Measurements from ENCODE around the gene KCNJ10.
A peak's percentile ranks its signal among the peaks of the same experiment; 100 is the strongest.
"Not testable (repeated sequence)": the region's sequence is repeated elsewhere in the genome, so short reads cannot be mapped to it uniquely, and the experiment has no call there.

Gene KCNJ10

DNA sequence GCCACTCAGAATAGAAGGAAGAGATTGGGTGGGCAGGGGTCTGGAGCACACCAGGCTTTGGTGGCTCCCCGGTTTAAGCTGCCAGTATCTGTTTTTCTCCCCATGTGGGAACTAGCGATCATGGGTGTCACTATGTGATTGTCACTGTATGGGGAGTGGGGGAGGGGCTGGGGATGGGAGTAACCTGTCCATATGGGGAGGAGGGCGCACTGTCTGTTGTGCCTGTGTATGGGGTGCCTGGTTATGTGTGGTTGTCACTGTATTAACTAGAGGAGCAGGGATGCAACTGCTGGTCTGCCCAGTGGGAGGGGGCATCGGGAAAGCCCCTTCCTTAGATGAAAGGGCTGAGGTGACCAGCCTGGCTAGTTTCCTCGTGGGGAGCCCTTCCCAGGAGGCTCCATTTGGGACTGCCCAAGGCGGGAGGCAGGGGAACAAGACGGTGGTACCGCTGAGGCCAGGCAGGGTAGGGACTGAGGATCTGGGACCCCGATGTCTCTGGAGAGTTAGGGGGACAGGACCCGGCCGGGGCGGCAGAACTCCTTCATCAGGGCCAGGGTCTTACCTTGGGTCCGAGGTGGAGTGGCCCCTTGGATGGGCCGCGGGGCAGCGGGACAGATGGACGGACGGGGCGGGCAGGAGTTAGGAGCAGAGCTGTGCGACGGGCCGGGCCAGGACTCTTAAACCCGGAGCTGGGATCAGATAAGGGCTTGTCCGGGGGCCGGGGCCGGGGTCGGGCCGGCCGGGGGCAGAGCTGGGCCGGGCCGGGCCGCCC lies at the start of gene KCNJ10:
KCNJ10 (minus strand) TSS at position 701 of the 772 bp plus-strand sequence. CDS start 27,628 bp downstream, outside the sequence.
- no peak for DNase-seq (ENCODE audit: low read depth)

DNA sequence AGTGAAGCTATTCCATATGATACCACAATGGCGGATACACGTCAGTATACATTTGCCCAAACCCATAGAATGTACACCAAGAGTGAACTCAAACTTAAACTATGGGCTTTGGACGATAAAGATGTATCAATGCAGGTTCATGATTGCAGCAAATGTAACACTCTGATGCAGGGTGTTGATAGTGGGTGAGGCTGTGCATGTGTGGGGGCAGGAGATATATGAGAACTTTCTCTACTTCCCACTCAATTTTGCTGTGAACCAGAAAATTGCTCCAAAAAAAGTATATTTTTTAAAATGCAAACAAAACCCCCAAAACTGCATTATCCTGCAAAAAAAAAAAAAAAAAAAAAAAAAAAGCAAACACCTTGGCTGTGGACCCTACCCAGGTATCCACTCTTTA lies 49.0 kb upstream of the KCNJ10 start:
- DNase-seq (ENCODE audit: low read depth) = no peak

DNA sequence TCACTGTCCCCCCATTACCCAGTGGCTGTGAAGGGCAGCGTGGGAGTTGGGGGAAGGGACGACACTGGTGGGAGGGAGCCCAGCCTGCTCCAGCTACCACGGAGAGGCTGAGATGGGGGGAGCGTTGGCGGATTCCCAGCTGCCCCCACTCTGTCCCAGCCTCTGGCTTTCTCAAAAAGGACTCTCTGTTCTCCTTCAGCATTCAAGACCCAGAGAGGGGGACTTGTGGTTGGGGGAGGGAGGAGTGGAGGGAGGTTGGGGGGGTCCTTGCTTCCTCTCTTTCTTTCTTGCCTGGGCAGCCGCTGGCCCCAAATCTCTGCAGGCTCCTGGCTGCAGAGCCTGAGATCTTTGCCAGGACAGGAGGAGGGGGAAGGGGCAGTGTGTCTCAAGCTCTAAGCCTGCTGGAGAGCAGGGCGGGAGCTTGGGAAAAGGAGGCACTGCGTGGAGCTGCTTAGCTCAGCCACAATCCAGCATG lies 47.8 kb upstream of the KCNJ10 start:
- no peak for DNase-seq (ENCODE audit: low read depth)

DNA sequence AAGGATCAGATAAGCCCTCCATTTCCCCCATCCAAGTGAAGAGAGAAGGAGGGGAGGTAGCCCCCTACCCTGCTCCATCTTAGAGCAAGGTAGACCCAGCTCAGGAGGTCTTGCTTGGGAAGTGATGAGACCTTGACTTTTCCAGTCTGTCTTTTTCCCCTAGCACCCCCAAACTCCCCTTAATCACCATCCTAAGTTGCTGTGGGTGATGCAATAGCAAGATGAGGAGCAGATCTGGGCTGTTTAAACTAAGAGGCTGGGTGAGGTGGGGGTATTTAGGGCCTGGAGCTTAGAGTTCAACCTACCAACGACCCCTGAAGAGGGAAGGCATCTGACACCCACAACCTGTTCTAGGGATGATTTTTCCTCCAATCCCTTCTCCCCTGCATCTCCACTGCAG lies 47.3 kb upstream of the KCNJ10 start:
- DNase-seq (ENCODE audit: low read depth) = no peak

DNA sequence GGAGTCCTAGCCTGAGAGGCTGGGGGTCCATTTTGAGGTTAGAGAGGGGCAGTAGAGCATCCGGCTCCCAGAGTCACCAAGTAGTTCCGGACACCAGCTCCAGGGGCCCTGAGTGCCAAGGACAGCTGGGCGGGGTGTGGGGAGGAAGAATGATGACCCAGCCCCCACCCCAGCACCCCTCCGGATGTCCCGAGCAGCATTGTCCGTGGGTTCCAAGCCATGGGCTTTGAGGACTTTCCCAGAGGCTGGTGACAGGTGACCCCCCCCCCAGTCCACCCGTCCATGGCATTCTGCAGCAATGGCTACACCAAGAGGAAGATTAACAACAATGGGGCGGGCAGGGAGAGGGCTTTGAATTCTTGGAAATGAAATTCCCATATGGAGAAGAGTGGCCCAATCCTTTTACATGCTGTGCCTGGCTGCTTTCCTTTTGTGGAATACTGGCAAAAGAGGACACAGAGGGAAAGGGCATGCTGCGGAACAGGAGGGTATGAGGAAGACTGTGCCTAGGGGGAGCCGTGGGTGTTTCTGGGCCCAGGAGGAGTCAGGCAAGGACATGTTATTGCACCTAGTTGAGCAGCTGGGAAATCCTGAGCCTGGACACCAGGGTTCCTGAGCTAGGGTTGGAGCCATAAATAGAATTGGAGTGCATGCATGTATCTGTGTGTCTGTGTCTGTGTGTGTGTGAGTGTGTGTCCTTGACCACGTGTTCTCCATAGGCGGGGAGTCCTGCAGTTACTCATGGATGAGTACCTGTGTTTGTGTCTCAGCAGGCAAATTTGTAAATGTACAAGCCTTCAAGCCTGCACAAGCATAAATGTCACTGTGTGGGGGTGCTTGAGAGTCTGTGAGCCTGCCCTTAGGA lies 46.6 kb upstream of the KCNJ10 start:
- no peak for DNase-seq (ENCODE audit: low read depth)

DNA sequence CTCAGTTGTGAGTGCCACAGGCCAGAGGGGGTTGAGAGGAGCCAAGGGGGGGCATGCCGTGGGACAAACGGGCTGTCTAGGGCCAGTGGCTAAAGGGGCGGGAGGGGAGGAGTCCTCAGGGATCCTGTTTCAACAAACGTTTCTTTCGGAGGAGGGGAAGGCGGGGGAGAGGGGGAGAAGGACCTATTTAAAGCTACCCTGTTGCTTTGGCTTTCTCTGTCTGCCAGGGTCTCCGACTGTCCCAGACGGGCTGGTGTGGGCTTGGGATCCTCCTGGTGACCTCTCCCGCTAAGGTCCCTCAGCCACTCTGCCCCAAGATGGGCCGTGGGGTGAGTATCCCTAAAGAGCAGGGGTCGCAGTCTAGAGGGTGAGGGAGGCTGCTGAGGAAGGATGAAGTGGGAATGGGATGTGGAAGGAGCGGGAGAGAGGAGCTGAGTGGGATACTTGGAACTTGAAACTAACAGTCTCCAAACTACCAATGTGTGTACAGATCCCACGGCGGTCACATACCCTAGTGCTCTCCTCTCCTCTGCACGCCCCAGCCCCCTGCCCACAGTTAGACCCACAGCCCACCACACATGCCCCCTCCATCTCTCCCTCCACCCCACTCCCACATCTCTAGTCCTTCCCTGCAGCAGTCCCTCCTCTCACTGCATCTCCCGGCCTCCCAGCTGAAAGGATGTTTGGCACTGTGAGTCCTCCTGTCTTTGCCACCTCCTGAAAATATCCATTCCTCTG lies 45.8 kb upstream of the KCNJ10 start, which contains the start of gene ATP1A2:
ATP1A2 (plus strand) TSS at position 215 of the 738 bp plus-strand sequence; CDS start at position 318, 103 bp downstream.
- no peak for DNase-seq (ENCODE audit: low read depth)

DNA sequence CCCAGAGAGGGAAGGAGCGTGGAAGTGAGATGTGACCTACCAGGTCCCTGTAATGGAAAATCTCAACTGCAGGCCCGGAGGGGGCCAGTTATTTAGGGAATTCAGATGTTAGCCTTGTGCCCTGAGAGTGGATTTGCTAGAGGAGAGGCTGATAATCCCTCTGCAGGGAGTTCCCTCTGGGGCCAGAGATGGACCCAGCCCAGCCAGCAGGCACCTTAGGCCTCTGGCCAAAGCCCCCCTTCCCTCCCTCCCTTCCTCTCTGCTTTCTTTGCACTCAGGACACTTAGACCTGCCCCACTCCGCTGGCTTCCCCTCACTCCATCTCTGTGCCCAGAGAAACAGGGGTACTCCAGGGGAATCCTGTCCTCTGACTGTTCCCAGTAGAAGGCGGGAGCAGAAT lies 44.1 kb upstream of the KCNJ10 start:
- no peak for DNase-seq (ENCODE audit: low read depth)

DNA sequence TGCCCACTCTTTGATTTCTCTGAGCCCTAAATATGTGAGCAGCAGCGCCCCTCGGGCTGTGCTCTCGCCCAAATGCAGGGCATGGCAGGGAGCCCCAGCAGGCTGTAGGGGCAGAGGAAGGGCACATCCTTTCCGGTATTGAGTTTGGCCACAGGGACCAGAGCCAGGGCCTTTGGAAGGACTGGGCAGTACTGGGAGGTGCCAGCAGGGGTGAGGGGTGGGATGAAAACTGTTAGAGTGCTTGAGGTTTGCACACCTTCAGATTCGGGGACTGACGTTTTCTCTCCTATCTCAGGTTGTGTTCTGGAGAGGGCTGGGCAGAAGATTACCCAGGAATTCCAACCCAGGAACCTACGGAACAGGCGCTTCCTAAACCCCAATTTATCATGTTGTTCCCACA lies 43.4 kb upstream of the KCNJ10 start:
- no peak for DNase-seq (ENCODE audit: low read depth)

DNA sequence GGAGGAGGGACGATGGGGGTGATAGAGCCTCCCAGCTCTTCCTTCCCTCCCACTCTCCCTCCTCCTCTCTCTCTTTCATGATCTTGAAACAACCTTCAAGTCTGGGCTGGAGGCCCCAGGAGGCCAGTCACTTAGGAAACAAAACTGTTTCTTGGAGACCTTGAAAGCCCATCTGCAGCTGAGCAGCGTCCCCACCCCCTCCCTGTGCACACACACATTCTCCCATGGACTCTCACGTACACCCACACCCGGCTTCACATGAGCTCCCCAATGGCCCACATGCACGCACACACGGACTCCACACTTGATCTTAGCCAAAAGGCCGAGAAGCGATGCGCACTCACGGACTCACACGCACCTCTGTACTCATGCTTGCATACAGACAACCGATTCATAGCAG lies 42.4 kb upstream of the KCNJ10 start:
- DNase-seq (ENCODE audit: low read depth) = no peak

DNA sequence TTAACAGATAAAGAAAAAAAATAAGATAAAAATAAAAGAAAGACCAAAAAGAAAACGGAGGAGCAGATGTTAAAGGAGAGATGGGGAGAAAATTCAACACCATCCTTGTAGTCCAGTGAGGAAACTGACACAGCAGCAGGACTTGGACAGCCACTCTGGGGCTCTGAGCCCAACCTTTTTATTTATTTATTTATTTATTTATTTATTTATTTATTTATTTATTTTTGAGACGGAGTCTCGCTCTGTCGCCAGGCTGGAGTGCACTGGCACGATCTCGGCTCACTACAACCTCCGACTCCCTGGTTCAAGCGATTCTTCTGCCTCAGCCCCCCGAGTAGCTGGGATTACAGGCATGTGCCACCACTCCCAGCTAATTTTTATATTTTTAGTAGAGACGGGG lies 41.5 kb upstream of the KCNJ10 start:
- not testable (repeated sequence) for DNase-seq (ENCODE audit: low read depth)

DNA sequence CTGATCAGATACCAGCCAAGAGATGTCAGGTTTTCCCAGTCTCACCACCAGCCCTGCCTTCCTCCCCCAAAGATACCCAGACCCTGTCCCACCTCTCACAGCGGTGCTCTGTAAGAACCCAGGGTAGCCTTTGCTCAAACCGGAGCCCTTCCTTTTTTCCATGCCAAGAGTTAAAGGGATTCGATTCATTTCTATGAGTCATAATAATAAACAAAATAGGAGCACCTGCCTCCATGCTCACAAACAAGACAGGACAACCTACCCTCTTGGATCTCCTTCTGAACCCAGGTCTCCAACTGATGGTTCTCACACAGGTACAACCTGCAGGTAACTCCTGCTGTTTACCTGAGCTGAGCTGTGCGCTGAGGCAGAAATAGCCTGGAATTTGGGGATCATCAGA lies 39.7 kb upstream of the KCNJ10 start:
- no peak for DNase-seq (ENCODE audit: low read depth)

DNA sequence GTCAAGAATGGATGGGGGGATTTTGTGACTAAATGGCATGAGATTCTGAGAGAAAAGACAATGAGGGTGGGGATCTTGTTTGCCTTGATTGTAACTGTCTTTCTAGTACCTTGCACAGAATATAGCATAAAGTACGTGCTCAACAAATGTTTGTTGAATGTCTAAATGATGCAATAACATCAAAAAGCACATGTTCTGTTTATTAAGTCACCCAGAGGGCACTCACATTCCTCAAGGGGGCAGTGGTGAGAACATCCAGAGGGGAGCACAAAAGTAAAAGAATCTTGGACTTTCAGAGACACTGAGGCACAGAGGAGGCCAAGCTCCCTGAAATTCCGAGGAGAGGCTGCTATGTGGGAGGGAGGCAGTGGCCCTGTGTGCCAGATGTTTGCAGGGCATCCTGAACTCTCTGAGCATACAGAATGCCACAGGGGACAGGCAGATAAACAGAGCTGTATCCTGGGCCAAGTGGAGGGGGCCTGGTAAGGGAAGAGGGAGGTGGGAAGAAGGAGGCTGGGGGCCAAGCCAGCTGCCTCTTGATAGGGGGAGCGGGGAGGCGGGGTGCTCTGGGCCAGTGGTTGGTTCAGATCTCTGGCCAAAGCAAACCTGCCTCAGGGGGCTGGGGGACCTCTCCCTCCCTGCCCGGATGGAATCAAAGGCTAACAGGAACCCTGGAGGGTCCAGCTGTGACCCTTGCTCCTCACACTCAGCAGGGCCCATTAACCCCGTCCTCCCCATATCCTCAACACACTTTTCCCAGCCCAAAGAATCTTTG lies 39.1 kb upstream of the KCNJ10 start:
- DNase-seq (ENCODE audit: low read depth) = no peak

DNA sequence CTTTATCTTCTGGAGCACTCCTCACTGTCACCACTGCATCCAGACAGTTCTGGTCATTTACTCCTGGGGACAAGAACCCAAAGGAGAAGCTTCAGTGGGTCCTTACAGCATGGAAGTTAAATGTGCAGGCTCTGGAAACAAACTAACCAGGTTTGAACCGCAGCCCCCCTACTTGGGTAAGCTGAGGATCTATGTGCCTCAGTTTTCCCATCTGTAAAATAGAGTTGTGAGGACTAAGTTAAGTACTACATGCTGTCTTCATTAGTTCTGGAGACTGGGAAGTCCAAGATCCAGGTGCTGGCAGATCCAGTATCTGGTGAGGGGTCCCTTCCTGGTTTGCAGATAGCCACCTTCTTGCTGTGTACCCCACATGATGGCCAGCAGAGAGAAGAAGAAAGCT lies 37.6 kb upstream of the KCNJ10 start:
- DNase-seq (ENCODE audit: low read depth) = no peak

DNA sequence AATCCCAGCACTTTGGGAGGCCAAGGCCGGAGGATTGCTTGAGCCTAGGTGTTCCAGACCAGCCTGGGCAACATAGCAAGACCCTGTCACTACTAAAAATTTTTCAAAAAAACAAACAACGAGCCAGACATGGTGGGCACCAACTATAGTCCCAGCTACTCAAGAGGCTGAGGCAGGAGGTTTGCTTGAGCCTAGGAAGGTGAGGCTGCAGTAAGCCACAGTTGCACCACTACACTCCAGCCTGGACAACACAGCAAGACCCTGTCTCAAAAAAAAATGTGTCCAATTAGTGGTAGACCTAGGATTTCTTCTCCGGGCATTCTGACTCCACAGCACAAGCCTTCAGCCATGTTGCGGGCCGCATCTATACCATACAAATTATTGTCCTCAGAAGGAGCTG lies 35.2 kb upstream of the KCNJ10 start:
- DNase-seq (ENCODE audit: low read depth) = no peak

DNA sequence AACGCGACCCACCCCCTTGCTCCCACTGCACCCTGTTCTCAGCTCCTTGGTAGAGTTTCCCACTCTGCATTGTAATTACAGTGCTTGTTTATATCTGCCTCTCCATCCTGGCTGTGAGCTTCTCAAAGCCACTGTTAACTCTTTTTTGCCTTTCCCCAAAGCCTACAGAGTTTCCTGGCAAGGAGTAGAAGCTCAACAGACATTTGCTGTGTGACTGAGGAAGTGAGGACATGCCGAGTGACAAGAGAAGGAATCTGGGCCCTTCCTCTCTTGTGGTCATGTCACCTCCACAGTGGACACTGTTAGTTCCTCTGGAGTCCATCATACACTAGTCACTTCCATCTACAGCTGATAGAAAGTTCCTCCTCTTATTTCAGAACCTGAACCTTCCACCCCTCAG lies 34.5 kb upstream of the KCNJ10 start:
- no peak for DNase-seq (ENCODE audit: low read depth)

DNA sequence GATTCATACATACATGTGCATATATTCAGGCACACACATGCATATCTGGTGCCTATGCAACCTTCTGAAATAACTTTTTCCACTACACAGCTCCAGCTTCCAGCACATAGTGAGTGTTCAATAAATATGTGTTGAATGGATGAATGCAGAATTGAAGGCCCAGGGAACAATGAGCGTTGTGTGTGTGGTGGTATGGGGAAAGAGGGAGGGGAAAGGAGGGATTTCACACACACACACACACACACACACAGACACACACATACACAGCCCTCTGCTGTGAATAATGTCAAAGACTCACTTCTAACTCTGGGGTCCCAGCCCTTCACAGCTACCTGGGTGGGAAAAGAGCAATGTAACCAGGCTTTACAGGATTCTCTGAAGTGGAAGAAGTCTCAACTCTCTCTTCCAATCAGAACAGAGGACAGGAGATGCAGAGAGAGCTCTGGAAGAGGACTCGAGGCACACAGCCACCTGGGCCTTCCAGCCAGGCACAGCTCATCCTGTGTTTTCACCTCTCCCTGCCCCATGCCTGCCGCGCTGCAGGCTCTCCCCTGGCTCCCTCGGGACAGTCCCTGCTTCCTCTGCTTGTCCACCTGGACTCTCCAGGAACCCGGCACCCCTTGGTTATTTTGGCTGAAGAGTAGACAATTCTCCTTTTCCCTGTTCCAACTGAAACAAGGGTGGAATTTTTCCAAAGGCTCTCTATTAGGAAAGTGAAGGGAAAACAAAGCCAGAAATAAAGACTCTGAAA lies 33.9 kb upstream of the KCNJ10 start:
- no peak for DNase-seq (ENCODE audit: low read depth)

DNA sequence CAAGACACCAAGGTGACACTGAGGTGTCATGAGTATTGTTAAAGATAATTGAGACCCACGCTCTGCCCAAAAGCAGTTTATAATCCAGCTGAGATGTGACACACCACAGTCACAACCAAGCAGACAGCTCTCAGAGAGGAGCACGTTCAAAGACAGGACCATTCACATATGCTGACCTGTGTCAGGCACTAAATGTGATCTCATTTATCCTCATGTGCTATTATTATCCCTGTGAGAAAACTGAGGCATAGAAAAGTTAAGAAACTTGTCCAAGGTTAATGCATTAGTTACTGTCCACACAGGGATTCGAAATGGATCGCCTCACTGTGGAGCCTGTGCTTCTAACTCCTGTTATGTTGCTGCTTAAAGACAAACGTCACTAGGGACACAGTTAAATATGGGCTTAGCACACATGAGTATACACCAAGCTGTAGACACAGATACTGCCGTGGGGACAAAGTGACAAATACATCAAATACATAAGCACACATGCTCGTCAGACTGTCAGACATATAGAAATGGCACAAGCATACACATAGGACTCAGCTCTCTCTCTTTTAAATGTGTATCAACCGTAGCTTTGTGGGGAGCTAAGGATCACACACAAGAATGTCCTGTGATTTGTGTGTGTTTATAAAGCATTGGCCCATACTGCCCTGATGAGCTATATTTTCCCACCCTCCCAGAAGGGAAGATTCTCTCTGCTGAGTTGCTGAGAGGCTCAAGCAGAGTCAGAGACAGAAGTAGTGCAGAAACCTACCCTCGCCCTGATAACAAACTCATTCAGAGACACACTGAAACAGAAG lies 32.0 kb upstream of the KCNJ10 start:
- DNase-seq (ENCODE audit: low read depth) = no peak

DNA sequence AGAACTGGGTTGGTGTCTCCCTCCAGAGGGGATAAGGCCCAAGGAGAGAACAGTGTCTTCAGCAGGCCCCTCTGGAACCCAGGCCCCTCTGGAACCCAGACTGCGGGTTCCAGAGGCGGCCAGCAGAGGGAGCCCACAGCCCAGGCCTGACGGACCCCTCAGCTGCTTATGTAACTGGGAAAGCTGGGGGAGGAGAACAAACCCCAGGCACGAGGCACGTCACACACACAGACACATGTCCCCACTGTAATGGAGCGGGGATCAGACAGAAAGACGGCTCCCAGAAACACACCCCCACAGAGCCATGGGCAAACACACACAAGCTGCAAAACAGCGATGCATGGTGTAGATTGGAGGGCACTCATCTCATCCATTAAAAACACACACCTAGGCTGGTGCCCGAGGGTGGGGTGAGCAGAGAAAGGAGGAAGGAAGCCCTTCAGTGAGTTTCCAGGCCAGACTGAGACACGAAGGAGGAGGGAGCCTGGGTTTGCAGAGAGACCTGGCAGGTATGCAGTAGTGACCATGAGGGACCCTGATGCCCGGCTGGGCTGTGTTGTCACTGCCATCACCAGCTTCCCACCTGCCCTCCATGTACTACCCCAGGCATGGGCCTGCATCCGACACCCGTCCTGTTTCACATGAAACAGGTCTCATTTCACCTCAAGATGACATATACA lies 31.2 kb upstream of the KCNJ10 start:
- peak; percentile 57 for DNase-seq (ENCODE audit: low read depth)

DNA sequence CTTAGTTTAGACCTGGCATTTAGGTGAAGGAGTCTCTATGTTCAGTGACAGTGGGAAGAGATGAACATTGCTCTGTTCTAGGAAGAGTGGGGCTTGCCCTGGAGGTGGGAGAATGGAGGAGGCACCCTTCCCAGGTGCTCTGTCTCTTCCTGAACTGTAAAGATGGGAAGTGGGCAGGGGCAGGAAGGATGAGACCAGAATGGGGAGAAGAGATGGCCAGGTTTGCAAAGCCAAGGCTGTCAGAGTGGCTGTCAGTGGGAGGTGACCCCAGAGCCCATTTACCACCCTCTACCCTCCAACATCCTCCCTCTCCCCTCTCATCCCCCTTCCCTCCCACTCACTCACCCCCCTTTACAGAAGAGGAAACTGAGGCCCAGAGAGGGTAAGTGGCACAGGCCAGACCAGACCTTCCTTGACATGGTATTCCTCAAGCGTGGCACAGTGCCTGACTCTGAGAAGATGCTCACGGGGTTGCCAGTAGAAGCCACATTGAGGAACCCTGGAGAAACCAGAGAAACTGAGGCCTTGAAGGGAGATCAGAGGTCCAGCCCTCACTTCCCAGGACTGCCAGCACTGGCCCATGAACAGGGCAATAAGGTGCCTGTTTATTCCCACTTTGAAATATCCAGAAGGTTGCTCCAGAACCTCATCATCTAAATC lies 29.9 kb upstream of the KCNJ10 start:
- DNase-seq (ENCODE audit: low read depth) = no peak
